ENCODE measurements around the gene MYOD1.

The MYOD1 gene

GRCh38 chr11:17719028-17719937 lies at the start of gene MYOD1:
MYOD1 (plus strand) TSS chr11:17719571; CDS start chr11:17719783, 212 bp downstream.
- no peak for DNase-seq

- DNase-seq = no peak
Observed at GRCh38 chr11:17672469-17672868, 46.9 kb upstream of the MYOD1 start.

DNA sequence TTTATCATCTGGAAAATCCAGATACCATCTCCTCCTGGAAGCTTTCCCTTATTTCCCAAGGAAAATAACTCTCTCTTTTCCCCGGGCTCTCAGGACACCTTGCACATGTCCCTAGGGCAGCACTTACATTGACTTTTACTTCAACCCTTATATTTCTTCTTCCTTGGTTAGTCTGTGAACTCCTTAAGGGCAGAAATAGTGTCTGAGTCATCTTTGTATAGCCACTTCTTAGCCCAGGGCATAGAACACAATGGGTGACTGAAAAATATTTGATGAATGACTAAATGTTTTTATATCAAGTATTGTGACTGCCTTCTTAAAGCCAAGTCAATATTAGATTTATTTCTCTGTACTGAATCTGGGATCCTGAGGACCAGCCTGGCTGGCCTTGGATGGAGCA lies 45.4 kb upstream of the MYOD1 start:
- DNase-seq = no peak

- no peak for DNase-seq
Observed at GRCh38 chr11:17682848-17683247, 36.5 kb upstream of the MYOD1 start.

- no peak for DNase-seq
Observed at GRCh38 chr11:17683377-17684161, 35.8 kb upstream of the MYOD1 start.

- DNase-seq = no peak
Observed at GRCh38 chr11:17684550-17684949, 34.8 kb upstream of the MYOD1 start.

- no peak for DNase-seq
Observed at GRCh38 chr11:17686231-17686980, 33.0 kb upstream of the MYOD1 start.

DNA sequence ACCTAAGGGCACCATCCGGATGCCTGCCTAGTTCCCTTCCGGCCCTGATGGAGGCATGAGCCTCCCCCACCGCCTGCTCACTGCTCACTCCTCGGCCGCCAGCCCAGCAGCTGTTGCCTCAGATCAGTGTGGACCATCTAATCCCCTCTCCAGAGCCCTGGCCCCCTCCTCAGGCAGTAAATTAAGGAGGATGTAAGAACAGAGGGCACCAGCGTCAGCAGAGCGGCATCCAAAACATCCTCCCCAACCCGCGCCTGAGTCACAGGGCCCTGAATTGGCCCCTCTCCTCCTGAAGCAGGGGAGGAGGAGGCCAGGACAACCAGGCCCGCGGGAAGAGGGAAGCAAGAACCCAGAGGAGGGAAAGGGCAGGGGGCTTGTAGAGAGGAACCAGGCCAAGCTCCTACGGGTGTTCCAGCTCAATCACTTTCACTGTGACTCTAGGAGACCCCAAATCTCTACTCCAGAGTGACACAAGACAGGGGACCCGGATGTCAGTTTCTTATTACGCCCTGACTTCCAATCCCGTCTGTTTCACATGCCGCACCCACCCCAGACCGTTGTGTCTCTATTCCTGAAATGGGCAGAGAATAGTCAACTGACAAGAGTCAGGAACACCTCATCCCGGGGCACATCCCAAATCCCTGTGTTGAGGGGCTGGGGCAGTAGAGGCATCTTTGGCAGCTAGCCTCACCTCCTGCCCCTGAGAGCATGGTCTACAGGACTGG lies 31.3 kb upstream of the MYOD1 start:
- DNase-seq = no peak

DNA sequence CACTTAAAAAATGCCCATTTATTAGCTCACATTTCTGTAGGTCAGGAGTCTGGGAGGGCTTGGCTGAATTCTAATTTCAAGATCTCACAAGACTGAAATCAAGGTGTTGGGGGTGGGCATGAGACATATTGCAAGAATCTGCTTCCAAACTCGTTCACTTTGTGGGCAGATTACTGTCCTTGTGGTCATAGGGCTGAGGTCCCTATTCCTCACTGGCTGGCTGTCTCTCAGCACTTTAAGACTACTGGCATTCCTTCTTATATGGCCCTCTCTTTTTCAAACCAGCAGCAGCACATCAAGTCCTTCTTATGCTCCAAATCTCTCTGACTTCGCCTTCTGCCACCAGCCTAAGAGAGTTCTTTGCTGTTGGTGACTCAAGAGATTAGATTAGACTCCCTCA lies 27.8 kb upstream of the MYOD1 start:
- DNase-seq = no peak

DNA sequence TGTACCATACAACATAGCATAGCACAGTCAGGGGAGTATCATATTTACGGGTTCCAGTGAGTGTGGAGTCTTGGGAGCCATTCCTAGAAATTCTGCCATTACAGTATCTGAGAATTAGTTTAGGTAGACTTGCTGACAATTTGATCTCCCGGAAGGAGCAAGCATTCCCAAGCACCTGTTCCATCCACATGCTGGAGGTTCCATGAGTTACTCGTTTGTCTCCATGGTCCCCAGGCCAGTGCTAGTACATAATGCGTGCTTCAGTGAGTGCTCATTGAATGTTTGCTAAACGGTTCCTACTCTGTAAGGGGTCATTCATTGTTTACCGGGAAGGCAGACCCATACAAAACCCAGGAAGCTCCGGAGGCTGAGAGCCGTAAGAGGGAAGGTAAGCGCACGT lies 27.4 kb upstream of the MYOD1 start:
- DNase-seq = no peak

- DNase-seq = no peak
Observed at GRCh38 chr11:17692931-17693330, 26.4 kb upstream of the MYOD1 start.

- DNase-seq = no peak
Observed at GRCh38 chr11:17693531-17693930, 25.8 kb upstream of the MYOD1 start.

GRCh38 chr11:17694494-17695110 lies 24.8 kb upstream of the MYOD1 start:
- DNase-seq = no peak

GRCh38 chr11:17695454-17696441 lies 23.6 kb upstream of the MYOD1 start:
- no peak for DNase-seq

- DNase-seq = no peak
Observed at GRCh38 chr11:17696741-17697140, 22.6 kb upstream of the MYOD1 start.

DNA sequence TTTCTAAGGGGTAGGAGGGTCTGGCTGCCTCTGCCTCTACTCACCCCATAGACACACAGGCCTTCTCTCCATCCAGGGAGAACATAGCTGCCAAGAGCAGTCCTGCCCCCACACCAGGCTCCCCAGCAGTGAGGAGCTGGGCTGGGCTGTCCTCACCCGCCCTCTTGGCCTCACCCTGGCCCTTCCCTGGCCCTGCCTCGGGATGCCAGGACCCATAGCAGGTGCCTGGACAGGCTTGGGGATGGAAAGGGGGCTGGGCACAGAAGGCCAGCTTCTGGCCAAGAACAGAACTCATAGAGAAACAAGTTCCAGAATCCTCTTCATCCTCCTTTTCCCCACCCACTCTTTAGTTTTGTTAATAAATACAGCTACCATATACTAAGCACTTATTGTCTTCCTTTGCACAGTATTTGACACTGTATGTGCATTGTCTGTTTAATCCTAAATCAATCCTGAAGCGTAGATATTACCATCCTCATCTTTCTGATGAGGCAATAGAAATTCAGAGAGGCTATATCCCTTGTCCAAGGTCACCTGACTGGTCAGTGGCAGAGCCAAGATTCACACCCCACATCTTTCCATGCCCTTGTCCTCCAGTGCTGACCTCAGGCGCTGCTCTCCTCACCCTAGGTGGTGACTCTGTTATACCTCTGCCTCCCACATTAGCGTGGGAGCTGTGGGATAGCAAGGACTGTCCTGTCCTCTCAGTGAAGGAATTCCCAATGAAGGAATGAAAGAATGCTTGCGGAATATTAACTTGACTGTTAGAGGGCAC lies 22.0 kb upstream of the MYOD1 start:
- no peak for DNase-seq

GRCh38 chr11:17699147-17700114 lies 19.9 kb upstream of the MYOD1 start:
- DNase-seq = no peak

GRCh38 chr11:17700991-17701390 lies 18.4 kb upstream of the MYOD1 start:
- DNase-seq = no peak

DNA sequence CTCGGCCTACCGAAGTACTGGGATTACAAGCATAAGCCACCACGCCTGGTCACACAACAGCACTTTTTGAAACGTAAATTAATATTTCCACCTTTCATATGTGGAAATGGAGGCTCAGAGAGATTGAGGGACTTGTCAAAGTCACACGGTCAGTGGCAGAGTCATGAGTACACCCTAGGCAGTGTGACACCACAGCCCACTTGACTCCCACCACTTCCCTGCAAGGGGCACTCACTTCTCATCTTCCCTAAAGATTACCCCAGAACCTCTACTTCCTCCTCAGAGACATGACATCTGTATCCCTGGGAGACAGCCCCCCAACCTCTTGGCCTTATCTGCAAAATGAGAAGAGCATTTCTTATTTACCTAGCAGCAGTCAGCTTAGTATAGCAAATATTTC lies 16.5 kb upstream of the MYOD1 start:
- DNase-seq = no peak

Data from stimulated activated CD4-positive, alpha-beta T cell treated with anti-CD3 and anti-CD28 coated beads, Interleukin-15, amount 100 ng/mL, for 24 hours (primary cell).